Vagina (tissue), 2 donors: ENCODE results near the gene C2orf76. TPM values are rescaled to one million over a fixed set of nuclear protein-coding genes. Genes with fewer than 3 reads are reported as not detected.

Experiments
- DNase-seq, 2 donors: peaks; one replicate each; pipeline ENCODE4 v3.0.0-alpha.2; 2017; ENCODE audit errors: extremely low spot score in 2 of 2
- H3K27ac ChIP-seq: fragments of 200-600 bp; sonication (generic); one replicate; pipeline ENCODE4 v1.5.1; 2019
- H3K27me3 ChIP-seq: fragments of 200-600 bp; sonication (generic); one replicate; pipeline ENCODE4 v1.5.1; 2019
- H3K36me3 ChIP-seq, 2 donors: fragments of 200-600 bp; sonication (generic); one replicate each; pipeline ENCODE4 v1.5.1; 2017 to 2019
- H3K4me1 ChIP-seq: fragments of 200-600 bp; sonication (generic); one replicate; pipeline ENCODE4 v1.5.1; 2019
- H3K4me3 ChIP-seq, 2 donors: fragments of 200-600 bp; sonication (generic); 1 replicate in 1 of 2; 2 replicates in 1 of 2; pipeline ENCODE4 v1.5.1; 2016 to 2019
- H3K9me3 ChIP-seq: fragments of 200-600 bp; sonication (generic); one replicate; pipeline ENCODE4 v1.5.1; 2019
- POLR2A ChIP-seq, 2 donors: fragments of 450-650 bp; IDR thresholded peaks; one replicate each; pipeline ENCODE4 v1.6.1; 2017; ENCODE audit warnings: antibody characterized with exemption in 2 of 2, mild to moderate bottlenecking in 2 of 2, moderate library complexity in 2 of 2
- POLR2AphosphoS5 ChIP-seq, 2 donors: sonication (generic); formaldehyde crosslinking; IDR thresholded peaks; one replicate each; pipeline ENCODE4 v1.9.0; 2017; ENCODE audit warnings: antibody characterized with exemption in 2 of 2, mild to moderate bottlenecking in 2 of 2, low read depth in 1 of 2; ENCODE audit not compliant: insufficient read depth in 1 of 2
- intact Hi-C: fragments of 100-400 bp; cut with DNase I; formaldehyde crosslinking; loops from one replicate; pipeline ENCODE4 v1.15.1; 2023
- total RNA-seq: library from RNA; depleted of rRNA; stranded (reverse); fragments of >200 nt; gene quantifications from one replicate; pipeline ENCODE4 v1.2.3, GENCODE V29; 2016
- TF ChIP-seq, protein P1 (sequence below), 3 experiments: fragments of 450-650 bp in 2 of 3; fragments of 200-600 bp in 1 of 3; sonication (generic) in 1 of 3; IDR thresholded peaks; one replicate each; pipeline ENCODE4 v1.5.1; 2017 to 2019; ENCODE audit warnings: antibody characterized with exemption in 3 of 3, mild to moderate bottlenecking in 2 of 3, moderate library complexity in 2 of 3

The C2orf76 gene
- total RNA-seq, 1 donor from 2014 or later, result 3.7 TPM

DNA sequence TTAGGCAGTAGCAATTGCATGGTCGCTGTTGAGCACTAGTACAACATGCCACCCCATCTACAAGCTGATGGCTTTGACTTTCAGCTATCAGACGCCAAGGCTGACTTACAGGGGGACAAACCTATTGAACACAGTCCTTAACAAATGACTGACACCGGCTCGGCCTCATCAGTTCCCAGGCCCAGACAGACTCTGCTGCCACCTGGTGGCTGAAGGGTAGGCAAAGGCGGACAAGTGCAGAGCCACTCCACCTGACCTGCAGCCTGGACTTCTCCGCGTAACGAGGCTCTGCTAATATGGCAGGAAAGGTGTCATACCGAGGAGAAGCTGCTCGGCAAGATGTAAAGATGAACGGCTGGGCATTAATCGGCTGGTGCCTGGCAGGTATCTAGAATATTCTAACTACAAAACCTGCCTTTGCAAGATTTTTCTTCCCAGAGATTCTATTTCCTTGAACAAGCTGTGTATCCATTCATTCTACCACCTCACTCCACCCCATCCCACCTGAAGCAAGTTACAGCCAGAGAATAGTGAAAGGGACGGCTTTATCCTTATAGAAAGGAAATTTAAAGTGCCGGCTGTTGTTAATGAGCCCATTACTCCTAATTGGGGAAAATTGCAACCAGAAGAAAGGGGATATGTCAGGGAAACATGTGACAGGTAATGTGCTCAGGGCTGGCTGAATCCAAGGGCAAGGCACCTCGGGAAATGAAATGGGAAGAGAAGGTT lies 75.6 kb downstream of the C2orf76 start:
- no peak overlapping the region for H3K27ac ChIP-seq
- TF ChIP-seq, protein P1, sequence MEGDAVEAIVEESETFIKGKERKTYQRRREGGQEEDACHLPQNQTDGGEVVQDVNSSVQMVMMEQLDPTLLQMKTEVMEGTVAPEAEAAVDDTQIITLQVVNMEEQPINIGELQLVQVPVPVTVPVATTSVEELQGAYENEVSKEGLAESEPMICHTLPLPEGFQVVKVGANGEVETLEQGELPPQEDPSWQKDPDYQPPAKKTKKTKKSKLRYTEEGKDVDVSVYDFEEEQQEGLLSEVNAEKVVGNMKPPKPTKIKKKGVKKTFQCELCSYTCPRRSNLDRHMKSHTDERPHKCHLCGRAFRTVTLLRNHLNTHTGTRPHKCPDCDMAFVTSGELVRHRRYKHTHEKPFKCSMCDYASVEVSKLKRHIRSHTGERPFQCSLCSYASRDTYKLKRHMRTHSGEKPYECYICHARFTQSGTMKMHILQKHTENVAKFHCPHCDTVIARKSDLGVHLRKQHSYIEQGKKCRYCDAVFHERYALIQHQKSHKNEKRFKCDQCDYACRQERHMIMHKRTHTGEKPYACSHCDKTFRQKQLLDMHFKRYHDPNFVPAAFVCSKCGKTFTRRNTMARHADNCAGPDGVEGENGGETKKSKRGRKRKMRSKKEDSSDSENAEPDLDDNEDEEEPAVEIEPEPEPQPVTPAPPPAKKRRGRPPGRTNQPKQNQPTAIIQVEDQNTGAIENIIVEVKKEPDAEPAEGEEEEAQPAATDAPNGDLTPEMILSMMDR (IDR thresholded peaks at IDR 0.05), result peak; percentile 48 to 63 (median 54)
- no peak for TF ChIP-seq POLR2A (IDR thresholded peaks at IDR 0.05)
- no peaks in the 10 kb centered on the region for H3K4me1 ChIP-seq
- no peaks in the 10 kb centered on the region for H3K36me3 ChIP-seq
- H3K27me3 ChIP-seq, result no peaks in the 10 kb centered on the region
- intact Hi-C loops, result loop anchor here (10.0 kb wide), 1 partner anchor 406 kb away; no protein-coding TSS in a partner anchor
- DNase-seq, result no peak
- H3K4me3 ChIP-seq, result no peak overlapping the region
- no peaks in the 10 kb centered on the region for H3K9me3 ChIP-seq

DNA sequence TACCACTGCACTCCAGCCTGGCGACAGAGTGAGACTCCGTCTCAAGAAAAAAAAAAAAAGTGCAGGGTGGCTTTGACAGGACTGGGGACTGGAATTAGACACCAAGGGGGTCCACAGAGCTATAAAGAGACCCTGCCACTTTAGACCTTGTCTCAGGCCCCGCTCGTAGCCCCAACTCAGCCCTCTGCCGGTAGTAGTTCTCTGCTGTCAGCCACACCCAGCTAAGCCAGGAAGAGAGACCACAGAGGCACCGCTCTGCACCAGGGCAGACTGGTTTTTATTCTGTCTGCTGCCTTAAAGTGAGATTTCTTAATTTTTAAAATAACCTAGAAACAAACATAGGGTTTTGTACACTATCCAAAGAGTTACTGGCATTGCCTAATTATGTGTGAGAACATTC lies 77.0 kb downstream of the C2orf76 start:
- H3K27me3 ChIP-seq, result no peaks in the 10 kb centered on the region
- no peaks in the 10 kb centered on the region for H3K9me3 ChIP-seq
- H3K4me1 ChIP-seq, result no peaks in the 10 kb centered on the region
- no peak overlapping the region for H3K27ac ChIP-seq
- intact Hi-C loops, result loop anchor here (10.0 kb wide), 1 partner anchor 405 kb away; no protein-coding TSS in a partner anchor
- no peaks in the 10 kb centered on the region for H3K36me3 ChIP-seq
- TF ChIP-seq, protein P1 (IDR thresholded peaks at IDR 0.05), result no peak
- TF ChIP-seq POLR2A (IDR thresholded peaks at IDR 0.05) (no peak), POLR2AphosphoS5 (IDR thresholded peaks at IDR 0.05; ENCODE audit: insufficient read depth in 1 of 2, low read depth in 1 of 2) (no peak)
- no peak for DNase-seq
- H3K4me3 ChIP-seq, result no peak overlapping the region

DNA sequence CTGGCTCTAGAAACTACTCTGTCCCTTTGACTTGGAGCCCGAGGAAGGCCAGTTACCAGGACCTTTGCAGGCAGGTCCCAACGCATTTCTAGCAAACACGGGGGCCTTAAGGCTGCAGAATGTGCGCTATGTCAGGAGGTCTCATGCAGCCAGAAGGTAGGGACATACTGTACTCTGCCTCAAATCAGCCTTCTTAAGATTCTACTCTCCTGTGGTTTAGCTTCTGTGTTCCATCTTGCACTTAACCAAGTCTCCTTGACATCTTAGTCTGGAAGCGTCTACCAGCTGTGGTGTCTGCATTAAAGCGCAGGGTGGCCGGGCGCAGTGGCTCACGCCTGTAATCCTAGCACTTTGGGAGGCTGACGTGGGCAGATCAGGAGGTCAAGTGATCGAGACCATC lies 77.5 kb downstream of the C2orf76 start:
- no peak for DNase-seq
- intact Hi-C loops, result no loop called here
- Histone ChIP-seq H3K36me3 (no peaks in the 10 kb centered on the region), H3K4me1 (no peaks in the 10 kb centered on the region), H3K9me3 (no peaks in the 10 kb centered on the region), H3K27ac (no peak overlapping the region), H3K4me3 (no peak overlapping the region), H3K27me3 (no peaks in the 10 kb centered on the region)
- no peak for TF ChIP-seq POLR2AphosphoS5 (IDR thresholded peaks at IDR 0.05; ENCODE audit: insufficient read depth in 1 of 2, low read depth in 1 of 2)
- TF ChIP-seq POLR2A (IDR thresholded peaks at IDR 0.05), result no peak
- TF ChIP-seq, protein P1 (IDR thresholded peaks at IDR 0.05), result no peak

DNA sequence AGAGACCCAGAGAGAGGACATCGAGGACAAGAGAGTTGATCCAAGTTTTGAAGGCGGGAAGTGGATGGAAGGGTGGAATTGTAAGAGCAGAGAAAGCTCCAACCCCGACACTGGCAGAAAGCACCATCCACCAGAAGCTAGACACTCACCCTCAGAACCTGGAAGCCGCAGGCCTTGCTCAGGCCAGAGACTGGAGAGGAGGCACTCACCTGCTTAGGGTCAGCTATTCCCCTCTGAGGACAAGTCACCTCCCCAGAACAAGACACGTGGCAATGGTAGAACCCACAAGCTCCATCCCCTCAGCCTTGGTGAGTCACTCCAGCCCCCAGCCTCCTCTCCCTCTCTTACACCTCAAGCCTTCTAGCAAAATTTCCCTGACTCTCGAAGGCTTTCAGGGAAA lies 78.1 kb downstream of the C2orf76 start:
- intact Hi-C loops, result no loop called here
- no peaks in the 10 kb centered on the region for H3K9me3 ChIP-seq
- DNase-seq, result no peak

DNA sequence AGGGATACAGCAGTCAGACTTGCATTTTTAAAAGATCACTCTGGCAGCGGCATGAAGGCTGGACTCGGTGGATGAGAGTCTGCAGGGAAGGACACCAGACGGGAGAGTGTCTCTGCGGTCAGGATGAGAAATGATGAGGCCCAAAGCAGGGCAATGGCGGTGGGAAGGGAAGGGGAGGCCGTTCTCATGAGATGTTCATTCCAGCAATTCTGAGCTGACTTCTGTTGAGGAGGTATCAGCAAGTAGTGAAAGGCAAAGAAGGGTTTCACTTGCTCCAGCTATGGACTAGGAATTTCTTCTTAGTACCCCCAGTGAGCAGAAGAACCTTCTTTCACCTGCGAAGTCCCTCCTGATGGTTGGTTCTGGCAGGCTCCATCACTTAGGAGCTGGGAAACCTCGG lies 80.0 kb downstream of the C2orf76 start:
- intact Hi-C loops, result no loop called here
- H3K36me3 ChIP-seq, result no peaks in the 10 kb centered on the region

More for the DNA sequence above, 78.1 kb downstream of the C2orf76 start:
- Histone ChIP-seq H3K4me3 (no peak overlapping the region), H3K27me3 (no peaks in the 10 kb centered on the region), H3K27ac (no peak overlapping the region), H3K4me1 (no peaks in the 10 kb centered on the region), H3K36me3 (no peaks in the 10 kb centered on the region)
- TF ChIP-seq POLR2A (IDR thresholded peaks at IDR 0.05), result no peak
- TF ChIP-seq POLR2AphosphoS5 (IDR thresholded peaks at IDR 0.05; ENCODE audit: insufficient read depth in 1 of 2, low read depth in 1 of 2), result no peak
- TF ChIP-seq, protein P1 (IDR thresholded peaks at IDR 0.05), result no peak

More for the DNA sequence above, 80.0 kb downstream of the C2orf76 start:
- no peak for TF ChIP-seq POLR2A (IDR thresholded peaks at IDR 0.05)
- TF ChIP-seq, protein P1 (IDR thresholded peaks at IDR 0.05), result no peak
- no peak for TF ChIP-seq POLR2AphosphoS5 (IDR thresholded peaks at IDR 0.05; ENCODE audit: insufficient read depth in 1 of 2, low read depth in 1 of 2)
- Histone ChIP-seq H3K9me3 (no peaks in the 10 kb centered on the region), H3K27me3 (no peaks in the 10 kb centered on the region), H3K4me3 (no peak overlapping the region), H3K27ac (no peak overlapping the region), H3K4me1 (no peaks in the 10 kb centered on the region)
- DNase-seq, result no peak
